ENCODE measurements around the gene ARHGEF11. TPM values are rescaled to one million over a fixed set of nuclear protein-coding genes. Genes with fewer than 3 reads are reported as not detected.

The ARHGEF11 gene
- polyA plus RNA-seq, 1 donor (not counting 4 experiments of a cell fraction or from before 2014, with no cell fraction given), result 8.0 TPM

GRCh38 chr1:156924478-156925153, 120.9 kb downstream of the ARHGEF11 start:
- H3K27me3 ChIP-seq (ENCODE audit: control insufficient read depth, extremely low read depth, insufficient read depth, low read length), result peaks cover 81% of the 10 kb centered on the region
- no peak for FAIRE-seq

GRCh38 chr1:156923670-156924477, 121.7 kb downstream of the ARHGEF11 start:
- no peak overlapping the region for H3K4me2 ChIP-seq (ENCODE audit: control insufficient read depth, extremely low read depth, insufficient read depth, low read depth, low read length)
- no peak overlapping the region for H3K9ac ChIP-seq (ENCODE audit: control insufficient read depth, extremely low read depth, insufficient read depth, low read length)
- no peak overlapping the region for H3K27ac ChIP-seq (ENCODE audit: control insufficient read depth, insufficient read depth, low read length)
- dilution Hi-C loops (cut with MboI; ENCODE audit: extremely low pct_ligation_motif_present, low sequenced_read_pairs), result no loop called here
- H4K20me1 ChIP-seq (ENCODE audit: control insufficient read depth, extremely low read depth, insufficient read depth, low read length), result peaks cover 4% of the 10 kb centered on the region
- no peaks in the 10 kb centered on the region for H3K36me3 ChIP-seq (ENCODE audit: control insufficient read depth in 2 of 2, extremely low read depth in 1 of 2, insufficient read depth in 2 of 2, low read length in 2 of 2)
- no peaks in the 10 kb centered on the region for H3K79me2 ChIP-seq (ENCODE audit: control insufficient read depth, insufficient read depth, low read length)
- DNase-seq (ENCODE audit: low read depth, low spot score), result no peak
- FAIRE-seq, result no peak
- TF ChIP-seq, protein P1, sequence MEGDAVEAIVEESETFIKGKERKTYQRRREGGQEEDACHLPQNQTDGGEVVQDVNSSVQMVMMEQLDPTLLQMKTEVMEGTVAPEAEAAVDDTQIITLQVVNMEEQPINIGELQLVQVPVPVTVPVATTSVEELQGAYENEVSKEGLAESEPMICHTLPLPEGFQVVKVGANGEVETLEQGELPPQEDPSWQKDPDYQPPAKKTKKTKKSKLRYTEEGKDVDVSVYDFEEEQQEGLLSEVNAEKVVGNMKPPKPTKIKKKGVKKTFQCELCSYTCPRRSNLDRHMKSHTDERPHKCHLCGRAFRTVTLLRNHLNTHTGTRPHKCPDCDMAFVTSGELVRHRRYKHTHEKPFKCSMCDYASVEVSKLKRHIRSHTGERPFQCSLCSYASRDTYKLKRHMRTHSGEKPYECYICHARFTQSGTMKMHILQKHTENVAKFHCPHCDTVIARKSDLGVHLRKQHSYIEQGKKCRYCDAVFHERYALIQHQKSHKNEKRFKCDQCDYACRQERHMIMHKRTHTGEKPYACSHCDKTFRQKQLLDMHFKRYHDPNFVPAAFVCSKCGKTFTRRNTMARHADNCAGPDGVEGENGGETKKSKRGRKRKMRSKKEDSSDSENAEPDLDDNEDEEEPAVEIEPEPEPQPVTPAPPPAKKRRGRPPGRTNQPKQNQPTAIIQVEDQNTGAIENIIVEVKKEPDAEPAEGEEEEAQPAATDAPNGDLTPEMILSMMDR (optimal IDR thresholded peaks at IDR 0.05 in 1 of 3, IDR thresholded peaks at IDR 0.05 in 1 of 3, conservative IDR thresholded peaks at IDR 0.05 in 1 of 3; ENCODE audit: extremely low read depth in 1 of 3, insufficient read depth in 2 of 3, low read length in 3 of 3), result no peak
- peak; percentile 92 for TF ChIP-seq EZH2 (IDR thresholded peaks at IDR 0.05; ENCODE audit: low read length)
- peaks cover 74% of the 10 kb centered on the region for H3K27me3 ChIP-seq (ENCODE audit: control insufficient read depth, extremely low read depth, insufficient read depth, low read length)
- no peaks in the 10 kb centered on the region for H3K9me1 ChIP-seq (ENCODE audit: control insufficient read depth, extremely low read depth, insufficient read depth, low read length)
- no peak overlapping the region for H3K4me3 ChIP-seq (ENCODE audit: control insufficient read depth in 2 of 3, extremely low read depth in 1 of 3, insufficient read depth in 2 of 3, low read depth in 1 of 3, low read length in 3 of 3)
- no peaks in the 10 kb centered on the region for H3K9me3 ChIP-seq (ENCODE audit: control insufficient read depth, low read depth, low read length)
- H2AFZ ChIP-seq (ENCODE audit: control insufficient read depth, low read length), result no peak overlapping the region
- peaks cover 22% of the 10 kb centered on the region for H3K4me1 ChIP-seq (ENCODE audit: control insufficient read depth, extremely low read depth, insufficient read depth, low read length)

More at GRCh38 chr1:156924478-156925153, 120.9 kb downstream of the ARHGEF11 start:
- no peaks in the 10 kb centered on the region for H3K9me3 ChIP-seq (ENCODE audit: control insufficient read depth, low read depth, low read length)
- no peaks in the 10 kb centered on the region for H3K9me1 ChIP-seq (ENCODE audit: control insufficient read depth, extremely low read depth, insufficient read depth, low read length)
- no peak overlapping the region for H3K4me3 ChIP-seq (ENCODE audit: control insufficient read depth in 2 of 3, extremely low read depth in 1 of 3, insufficient read depth in 2 of 3, low read depth in 1 of 3, low read length in 3 of 3)
- H2AFZ ChIP-seq (ENCODE audit: control insufficient read depth, low read length), result no peak overlapping the region
- TF ChIP-seq, protein P1 (optimal IDR thresholded peaks at IDR 0.05 in 1 of 3, IDR thresholded peaks at IDR 0.05 in 1 of 3, conservative IDR thresholded peaks at IDR 0.05 in 1 of 3; ENCODE audit: extremely low read depth in 1 of 3, insufficient read depth in 2 of 3, low read length in 3 of 3), result peak in 1 of 3 experiments; percentile 10
- TF ChIP-seq EZH2 (IDR thresholded peaks at IDR 0.05; ENCODE audit: low read length), result no peak
- peaks cover 22% of the 10 kb centered on the region for H3K4me1 ChIP-seq (ENCODE audit: control insufficient read depth, extremely low read depth, insufficient read depth, low read length)
- H3K27ac ChIP-seq (ENCODE audit: control insufficient read depth, insufficient read depth, low read length), result no peak overlapping the region
- H3K9ac ChIP-seq (ENCODE audit: control insufficient read depth, extremely low read depth, insufficient read depth, low read length), result no peak overlapping the region
- H4K20me1 ChIP-seq (ENCODE audit: control insufficient read depth, extremely low read depth, insufficient read depth, low read length), result peaks cover 4% of the 10 kb centered on the region
- dilution Hi-C loops (cut with MboI; ENCODE audit: extremely low pct_ligation_motif_present, low sequenced_read_pairs), result no loop called here
- H3K4me2 ChIP-seq (ENCODE audit: control insufficient read depth, extremely low read depth, insufficient read depth, low read depth, low read length), result no peak overlapping the region
- no peaks in the 10 kb centered on the region for H3K79me2 ChIP-seq (ENCODE audit: control insufficient read depth, insufficient read depth, low read length)
- DNase-seq (ENCODE audit: low read depth, low spot score), result no peak
- H3K36me3 ChIP-seq (ENCODE audit: control insufficient read depth in 2 of 2, extremely low read depth in 1 of 2, insufficient read depth in 2 of 2, low read length in 2 of 2), result no peaks in the 10 kb centered on the region
